Right atrium auricular region (tissue), 2 donors: Measurements from ENCODE around the gene IFRD1. TPM values are rescaled to one million over a fixed set of nuclear protein-coding genes. Genes with fewer than 3 reads are reported as not detected.

Experiments
- DNase-seq: peaks from one replicate; pipeline ENCODE4 v3.0.0-alpha.2; 2019; ENCODE audit warnings: low spot score
- H3K27ac ChIP-seq, 2 donors: fragments of 200-600 bp; sonication (generic); 1 replicate in 1 of 2; 2 replicates in 1 of 2; pipeline ENCODE4 v1.5.1; 2016 to 2019
- H3K27me3 ChIP-seq, 2 donors: fragments of 200-600 bp; sonication (generic); one replicate each; pipeline versions ENCODE4 v1.5.1 to v1.6.0; 2017 to 2019
- H3K36me3 ChIP-seq: fragments of 200-600 bp; sonication (generic); one replicate; pipeline ENCODE4 v1.5.1; 2016
- H3K4me1 ChIP-seq, 2 donors: fragments of 200-600 bp; sonication (generic); one replicate each; pipeline versions ENCODE4 v1.5.1 to v1.6.0; 2017 to 2019
- H3K4me3 ChIP-seq, 2 donors: fragments of 200-600 bp; sonication (generic); 1 replicate in 1 of 2; 2 replicates in 1 of 2; pipeline ENCODE4 v1.5.1; 2017 to 2019; ENCODE audit warnings: mild to moderate bottlenecking in 1 of 2, moderate library complexity in 1 of 2
- H3K9me3 ChIP-seq, 2 donors: fragments of 200-600 bp; sonication (generic); one replicate each; pipeline ENCODE4 v1.5.1; 2019
- total RNA-seq, 2 donors: library from RNA; depleted of rRNA; stranded (reverse); fragments of >200 nt; gene quantifications; one replicate each; pipeline ENCODE4 v1.1.0, GENCODE V29; 2016
- TF ChIP-seq, protein P1 (sequence below), 2 donors: fragments of 200-600 bp; sonication (generic); IDR thresholded peaks; one replicate each; pipeline ENCODE4 v1.5.1; 2019; ENCODE audit warnings: antibody characterized with exemption in 2 of 2

The IFRD1 gene
- total RNA-seq, 2 donors from 2014 or later: 11.2 to 25.5 TPM

- H3K4me1 ChIP-seq: no peaks in the 10 kb centered on the region
- no peaks in the 10 kb centered on the region for H3K9me3 ChIP-seq
- H3K27me3 ChIP-seq: no peaks in the 10 kb centered on the region
- no peak overlapping the region for H3K27ac ChIP-seq
- no peak for DNase-seq
- TF ChIP-seq, protein P1, sequence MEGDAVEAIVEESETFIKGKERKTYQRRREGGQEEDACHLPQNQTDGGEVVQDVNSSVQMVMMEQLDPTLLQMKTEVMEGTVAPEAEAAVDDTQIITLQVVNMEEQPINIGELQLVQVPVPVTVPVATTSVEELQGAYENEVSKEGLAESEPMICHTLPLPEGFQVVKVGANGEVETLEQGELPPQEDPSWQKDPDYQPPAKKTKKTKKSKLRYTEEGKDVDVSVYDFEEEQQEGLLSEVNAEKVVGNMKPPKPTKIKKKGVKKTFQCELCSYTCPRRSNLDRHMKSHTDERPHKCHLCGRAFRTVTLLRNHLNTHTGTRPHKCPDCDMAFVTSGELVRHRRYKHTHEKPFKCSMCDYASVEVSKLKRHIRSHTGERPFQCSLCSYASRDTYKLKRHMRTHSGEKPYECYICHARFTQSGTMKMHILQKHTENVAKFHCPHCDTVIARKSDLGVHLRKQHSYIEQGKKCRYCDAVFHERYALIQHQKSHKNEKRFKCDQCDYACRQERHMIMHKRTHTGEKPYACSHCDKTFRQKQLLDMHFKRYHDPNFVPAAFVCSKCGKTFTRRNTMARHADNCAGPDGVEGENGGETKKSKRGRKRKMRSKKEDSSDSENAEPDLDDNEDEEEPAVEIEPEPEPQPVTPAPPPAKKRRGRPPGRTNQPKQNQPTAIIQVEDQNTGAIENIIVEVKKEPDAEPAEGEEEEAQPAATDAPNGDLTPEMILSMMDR (IDR thresholded peaks at IDR 0.05): no peak
- H3K4me3 ChIP-seq: no peak overlapping the region
- H3K36me3 ChIP-seq: no peaks in the 10 kb centered on the region
Observed at GRCh38 chr7:112492186-112492585, 41.9 kb downstream of the IFRD1 start.

DNA sequence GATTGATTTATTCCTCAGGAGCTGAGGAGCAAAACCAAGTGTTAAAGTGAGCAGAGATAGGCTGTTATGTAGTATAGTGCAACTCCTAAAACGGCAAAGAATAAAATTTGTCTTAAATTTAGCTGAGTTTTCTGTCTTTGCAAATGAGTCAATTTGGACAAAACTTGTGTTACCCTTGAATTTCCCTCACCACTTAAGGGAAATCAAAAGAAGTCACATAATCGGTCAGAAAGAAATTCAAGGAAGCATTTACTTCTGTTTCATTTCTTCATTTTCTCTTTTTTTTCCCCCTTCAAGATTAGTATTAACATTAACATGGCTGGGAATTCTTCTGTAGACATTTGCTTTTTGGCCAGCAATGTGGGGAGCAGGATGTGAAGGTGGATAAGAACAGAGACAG, 44.4 kb downstream of the IFRD1 start:
- no peaks in the 10 kb centered on the region for H3K27me3 ChIP-seq
- no peaks in the 10 kb centered on the region for H3K9me3 ChIP-seq
- TF ChIP-seq, protein P1 (IDR thresholded peaks at IDR 0.05): no peak
- H3K4me3 ChIP-seq: no peak overlapping the region
- H3K4me1 ChIP-seq: no peaks in the 10 kb centered on the region
- H3K27ac ChIP-seq: no peak overlapping the region
- DNase-seq: no peak
- H3K36me3 ChIP-seq: no peaks in the 10 kb centered on the region

DNA sequence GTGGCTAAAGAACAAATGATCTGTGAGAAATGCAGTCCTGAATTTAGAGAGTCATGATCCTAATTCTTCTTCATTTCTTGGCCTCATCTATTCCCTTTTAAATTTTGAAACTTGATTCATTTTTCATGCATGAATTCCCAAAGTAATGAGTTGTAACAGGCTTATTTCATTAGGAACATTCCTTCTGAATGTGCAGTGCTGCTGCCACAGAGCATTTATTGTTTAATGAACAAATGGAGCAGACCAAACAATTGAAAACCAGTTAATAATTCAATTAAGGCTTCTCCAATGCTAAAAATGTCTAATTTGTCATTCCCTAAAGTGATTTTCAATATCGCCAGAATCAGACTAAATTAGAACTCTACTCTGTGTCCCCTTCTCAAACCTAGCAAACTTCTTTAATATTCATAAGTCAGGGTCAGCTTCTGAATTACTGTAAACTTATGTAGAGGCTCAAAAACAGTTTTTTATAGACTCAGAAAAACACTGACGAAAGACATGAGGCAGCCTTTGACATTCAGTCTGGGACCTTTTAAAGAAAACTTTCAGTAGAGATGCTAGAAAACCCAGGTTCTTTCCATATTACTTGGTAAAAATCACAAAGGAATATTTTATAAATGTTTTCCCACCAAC, 45.0 kb downstream of the IFRD1 start:
- H3K4me3 ChIP-seq: no peak overlapping the region
- TF ChIP-seq, protein P1 (IDR thresholded peaks at IDR 0.05): no peak

GRCh38 chr7:112495810-112496462, 45.7 kb downstream of the IFRD1 start:
- no peaks in the 10 kb centered on the region for H3K27me3 ChIP-seq
- no peaks in the 10 kb centered on the region for H3K4me1 ChIP-seq
- DNase-seq: no peak
- no peaks in the 10 kb centered on the region for H3K36me3 ChIP-seq
- H3K4me3 ChIP-seq: no peak overlapping the region
- TF ChIP-seq, protein P1 (IDR thresholded peaks at IDR 0.05): peak; percentile 33 to 73
- H3K27ac ChIP-seq: no peak overlapping the region
- no peaks in the 10 kb centered on the region for H3K9me3 ChIP-seq

More for the DNA sequence above, 45.0 kb downstream of the IFRD1 start:
- Histone ChIP-seq H3K36me3 (no peaks in the 10 kb centered on the region), H3K9me3 (no peaks in the 10 kb centered on the region), H3K27ac (no peak overlapping the region), H3K27me3 (no peaks in the 10 kb centered on the region), H3K4me1 (no peaks in the 10 kb centered on the region)
- no peak for DNase-seq

DNA sequence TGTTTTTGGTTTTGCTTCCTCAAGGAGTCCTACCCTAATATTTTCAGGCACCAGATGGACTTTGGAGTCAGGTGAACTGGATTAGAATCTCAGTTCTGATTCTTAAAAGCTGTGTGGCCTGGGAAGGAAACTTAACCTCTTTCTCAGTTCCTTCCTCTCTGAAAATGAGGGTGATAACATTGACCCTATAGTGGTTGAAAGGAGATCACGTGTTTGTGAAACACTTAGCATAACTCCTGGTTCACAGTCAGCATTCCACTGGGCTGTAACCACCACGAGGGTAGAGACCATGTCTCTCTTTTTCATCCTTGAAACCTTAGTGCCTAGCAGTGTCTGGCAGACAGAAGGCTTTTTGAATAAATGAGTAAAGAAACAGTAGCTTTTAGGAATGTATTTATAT, 47.2 kb downstream of the IFRD1 start:
- Histone ChIP-seq H3K36me3 (no peaks in the 10 kb centered on the region), H3K4me3 (no peak overlapping the region), H3K4me1 (no peaks in the 10 kb centered on the region), H3K9me3 (no peaks in the 10 kb centered on the region), H3K27ac (no peak overlapping the region), H3K27me3 (no peaks in the 10 kb centered on the region)
- DNase-seq: no peak
- TF ChIP-seq, protein P1 (IDR thresholded peaks at IDR 0.05): no peak
